Mesothelial cell of epicardium (in vitro differentiated cells): Measurements from ENCODE around the gene GALNT5. TPM values are rescaled to one million over a fixed set of nuclear protein-coding genes. Genes with fewer than 3 reads are reported as not detected.

Experiments used
- DNase-seq, 2 experiments: peaks; one replicate each; pipeline ENCODE4 v3.0.0; 2021; ENCODE audit warnings: low spot score in 2 of 2; ENCODE audit not compliant: unreplicated experiment in 2 of 2
- H3K27ac Mint-ChIP-seq: 2 replicates; pipeline ENCODE4 v1.8.0; 2021; ENCODE audit warnings: mixed read lengths
- H3K27me3 Mint-ChIP-seq: 2 replicates; pipeline ENCODE4 v1.8.0; 2021; ENCODE audit warnings: low read depth, mixed read lengths
- H3K36me3 Mint-ChIP-seq: 2 replicates; pipeline ENCODE4 v1.8.0; 2021; ENCODE audit warnings: mixed read lengths
- H3K4me1 Mint-ChIP-seq: 2 replicates; pipeline ENCODE4 v1.8.0; 2021; ENCODE audit warnings: mixed read lengths
- H3K4me3 Mint-ChIP-seq: 2 replicates; pipeline ENCODE4 v1.8.0; 2021; ENCODE audit warnings: mild to moderate bottlenecking, moderate library complexity, mixed read lengths
- H3K9me3 Mint-ChIP-seq: 2 replicates; pipeline ENCODE4 v1.8.0; 2021; ENCODE audit warnings: mixed read lengths
- total RNA-seq: library from RNA; stranded (reverse); gene quantifications from 3 replicates; pipeline ENCODE4 v1.2.1, GENCODE V29; 2021
- TF ChIP-seq, protein P1 (sequence below): fragments of 200-600 bp; sonication (generic); IDR thresholded peaks from one replicate; pipeline ENCODE4 v1.5.0; 2021; ENCODE audit warnings: antibody characterized with exemption; ENCODE audit not compliant: unreplicated experiment

Gene GALNT5
- total RNA-seq, 1 donor from 2014 or later, result 1.3 TPM

DNA sequence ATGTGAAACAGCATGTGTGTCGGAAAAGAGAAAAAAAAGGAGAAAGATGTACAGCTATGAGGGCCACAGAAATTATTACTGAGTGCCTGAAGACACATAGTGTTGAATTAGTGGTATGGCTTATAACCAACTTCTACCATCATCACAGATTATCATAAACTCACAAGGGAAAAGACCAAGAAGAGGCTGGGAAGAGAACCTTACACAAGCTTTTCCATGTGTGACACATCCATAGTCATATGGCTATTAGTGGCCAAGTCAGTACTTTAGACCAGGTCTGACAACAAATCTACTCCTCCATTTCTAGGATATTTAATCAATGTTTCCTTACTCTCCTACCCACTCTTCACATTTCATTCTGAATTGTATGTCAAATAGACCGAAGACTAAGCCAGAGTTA, 3.5 kb upstream of the GALNT5 start:
- Mint-ChIP-seq H3K27ac (no peak overlapping the region), H3K9me3 (no peaks in the 10 kb centered on the region), H3K27me3 (no peaks in the 10 kb centered on the region), H3K4me3 (no peak overlapping the region), H3K36me3 (no peaks in the 10 kb centered on the region), H3K4me1 (peaks cover 14% of the 10 kb centered on the region)
- DNase-seq, result no peak
- TF ChIP-seq, protein P1, sequence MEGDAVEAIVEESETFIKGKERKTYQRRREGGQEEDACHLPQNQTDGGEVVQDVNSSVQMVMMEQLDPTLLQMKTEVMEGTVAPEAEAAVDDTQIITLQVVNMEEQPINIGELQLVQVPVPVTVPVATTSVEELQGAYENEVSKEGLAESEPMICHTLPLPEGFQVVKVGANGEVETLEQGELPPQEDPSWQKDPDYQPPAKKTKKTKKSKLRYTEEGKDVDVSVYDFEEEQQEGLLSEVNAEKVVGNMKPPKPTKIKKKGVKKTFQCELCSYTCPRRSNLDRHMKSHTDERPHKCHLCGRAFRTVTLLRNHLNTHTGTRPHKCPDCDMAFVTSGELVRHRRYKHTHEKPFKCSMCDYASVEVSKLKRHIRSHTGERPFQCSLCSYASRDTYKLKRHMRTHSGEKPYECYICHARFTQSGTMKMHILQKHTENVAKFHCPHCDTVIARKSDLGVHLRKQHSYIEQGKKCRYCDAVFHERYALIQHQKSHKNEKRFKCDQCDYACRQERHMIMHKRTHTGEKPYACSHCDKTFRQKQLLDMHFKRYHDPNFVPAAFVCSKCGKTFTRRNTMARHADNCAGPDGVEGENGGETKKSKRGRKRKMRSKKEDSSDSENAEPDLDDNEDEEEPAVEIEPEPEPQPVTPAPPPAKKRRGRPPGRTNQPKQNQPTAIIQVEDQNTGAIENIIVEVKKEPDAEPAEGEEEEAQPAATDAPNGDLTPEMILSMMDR, result no peak

DNA sequence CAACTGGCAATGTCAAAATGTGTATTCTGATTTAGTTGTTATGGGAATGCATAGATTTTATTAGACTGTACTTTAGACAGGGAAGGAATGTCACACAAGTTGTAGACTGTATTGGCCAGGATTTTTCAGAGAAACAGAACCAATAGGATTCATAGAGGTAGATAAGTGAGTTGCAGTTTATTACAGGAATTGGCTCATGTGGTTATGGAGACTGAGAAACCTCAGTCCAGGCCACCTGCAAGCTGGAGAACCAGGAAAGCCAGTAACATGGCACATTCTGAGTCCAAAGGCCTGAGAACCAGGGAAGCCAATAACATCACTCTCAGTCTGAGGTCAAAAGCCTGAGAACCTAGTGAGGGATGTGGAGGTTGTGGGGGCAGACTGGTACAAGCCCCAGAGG, 1.8 kb upstream of the GALNT5 start:
- Mint-ChIP-seq H3K9me3 (no peaks in the 10 kb centered on the region), H3K4me3 (no peak overlapping the region), H3K4me1 (peaks cover 14% of the 10 kb centered on the region), H3K27me3 (no peaks in the 10 kb centered on the region), H3K36me3 (no peaks in the 10 kb centered on the region), H3K27ac (no peak overlapping the region)
- no peak for DNase-seq
- TF ChIP-seq, protein P1, result no peak

DNA sequence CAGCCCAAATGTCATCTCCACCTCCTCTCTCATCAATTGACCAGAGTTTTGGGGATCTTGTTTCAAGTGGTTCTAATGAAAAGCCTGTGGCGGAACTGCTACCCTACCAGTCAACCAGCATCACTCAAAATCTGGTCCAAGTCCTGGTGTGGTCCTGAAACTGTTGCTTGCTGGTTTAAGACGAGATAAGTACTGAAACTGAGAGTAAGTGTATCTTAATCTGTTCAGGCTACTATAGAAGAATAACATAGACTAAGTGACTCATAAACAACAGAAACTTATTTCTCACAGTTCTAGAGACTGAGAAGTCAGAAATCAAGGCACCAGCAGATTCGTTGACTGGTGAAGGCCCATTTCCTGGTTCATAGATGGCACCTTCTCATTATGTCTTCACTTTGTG, 879 bp upstream of the GALNT5 start:
- H3K9me3 Mint-ChIP-seq, result no peaks in the 10 kb centered on the region
- no peak overlapping the region for H3K27ac Mint-ChIP-seq
- no peaks in the 10 kb centered on the region for H3K27me3 Mint-ChIP-seq
- no peak overlapping the region for H3K4me3 Mint-ChIP-seq
- peaks cover 14% of the 10 kb centered on the region for H3K4me1 Mint-ChIP-seq
- TF ChIP-seq, protein P1, result no peak
- no peak for DNase-seq
- no peaks in the 10 kb centered on the region for H3K36me3 Mint-ChIP-seq

DNA sequence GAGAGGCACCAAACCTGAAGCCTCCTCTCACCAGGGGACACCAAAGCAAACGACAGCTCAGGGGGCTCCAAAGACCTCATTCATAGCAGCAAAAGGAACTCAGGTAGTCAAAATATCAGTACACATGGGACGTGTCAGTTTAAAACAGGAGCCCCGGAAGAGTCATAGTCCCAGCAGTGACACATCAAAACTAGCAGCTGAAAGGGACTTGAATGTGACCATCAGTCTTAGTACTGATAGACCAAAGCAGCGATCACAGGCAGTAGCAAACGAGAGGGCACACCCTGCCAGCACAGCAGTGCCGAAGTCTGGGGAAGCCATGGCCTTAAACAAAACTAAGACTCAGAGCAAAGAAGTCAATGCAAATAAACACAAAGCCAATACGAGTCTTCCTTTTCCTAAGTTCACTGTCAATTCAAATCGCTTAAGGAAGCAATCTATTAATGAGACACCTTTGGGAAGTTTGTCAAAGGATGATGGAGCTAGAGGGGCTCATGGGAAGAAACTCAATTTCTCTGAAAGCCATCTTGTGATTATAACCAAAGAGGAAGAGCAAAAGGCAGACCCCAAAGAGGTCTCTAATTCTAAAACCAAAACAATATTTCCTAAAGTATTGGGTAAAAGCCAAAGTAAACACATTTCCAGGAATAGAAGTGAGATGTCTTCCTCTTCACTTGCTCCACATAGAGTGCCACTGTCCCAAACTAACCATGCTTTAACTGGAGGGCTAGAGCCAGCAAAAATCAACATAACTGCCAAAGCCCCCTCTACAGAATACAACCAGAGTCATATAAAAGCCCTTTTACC, 1.2 kb downstream of the GALNT5 start:
- peaks cover 14% of the 10 kb centered on the region for H3K4me1 Mint-ChIP-seq
- DNase-seq, result no peak
- H3K27ac Mint-ChIP-seq, result no peak overlapping the region
- H3K27me3 Mint-ChIP-seq, result no peaks in the 10 kb centered on the region
- H3K9me3 Mint-ChIP-seq, result no peaks in the 10 kb centered on the region
- H3K4me3 Mint-ChIP-seq, result no peak overlapping the region
- TF ChIP-seq, protein P1, result no peak
- H3K36me3 Mint-ChIP-seq, result no peaks in the 10 kb centered on the region

DNA sequence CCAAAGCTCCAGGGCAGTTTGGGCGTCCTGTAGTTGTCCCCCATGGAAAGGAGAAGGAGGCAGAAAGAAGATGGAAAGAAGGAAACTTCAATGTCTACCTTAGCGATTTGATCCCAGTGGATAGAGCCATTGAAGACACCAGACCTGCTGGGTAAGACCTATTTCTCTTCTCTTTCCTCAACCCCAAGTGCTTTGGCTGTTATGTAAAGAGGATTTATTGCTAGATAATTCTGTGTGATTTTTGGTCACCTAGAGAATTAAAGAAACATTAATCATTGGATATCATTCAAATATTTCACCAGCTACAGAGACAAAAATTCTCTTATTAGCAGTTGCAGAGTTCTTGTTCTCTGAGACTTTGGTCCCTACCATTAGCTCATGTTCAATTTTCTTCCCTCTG, 1.9 kb downstream of the GALNT5 start:
- H3K27me3 Mint-ChIP-seq, result no peaks in the 10 kb centered on the region
- no peaks in the 10 kb centered on the region for H3K36me3 Mint-ChIP-seq
- no peaks in the 10 kb centered on the region for H3K9me3 Mint-ChIP-seq
- peaks cover 19% of the 10 kb centered on the region for H3K4me1 Mint-ChIP-seq
- H3K27ac Mint-ChIP-seq, result no peak overlapping the region
- TF ChIP-seq, protein P1, result no peak
- DNase-seq, result no peak
- H3K4me3 Mint-ChIP-seq, result no peak overlapping the region

DNA sequence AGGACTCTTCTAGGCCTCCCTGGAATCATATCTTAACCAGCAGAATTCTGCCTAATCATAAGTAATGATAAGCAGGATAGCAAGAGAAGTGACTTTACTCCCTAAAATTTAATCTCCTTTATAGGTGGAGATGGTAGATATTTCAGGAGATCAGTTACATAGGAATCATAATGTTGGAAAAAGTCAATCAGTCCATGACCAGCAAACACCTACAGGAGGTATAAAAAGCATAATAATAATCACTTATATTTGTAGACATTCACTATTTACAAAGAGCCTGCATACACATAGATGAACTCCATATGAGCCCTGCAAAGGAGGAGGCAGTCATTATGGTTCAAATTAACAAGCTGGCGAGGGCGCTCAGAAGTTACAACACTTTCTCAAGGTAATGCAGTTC, 2.5 kb downstream of the GALNT5 start:
- no peaks in the 10 kb centered on the region for H3K36me3 Mint-ChIP-seq
- H3K27ac Mint-ChIP-seq, result no peak overlapping the region
- no peak for DNase-seq
- H3K4me1 Mint-ChIP-seq, result peaks cover 21% of the 10 kb centered on the region
- no peaks in the 10 kb centered on the region for H3K27me3 Mint-ChIP-seq
- no peak overlapping the region for H3K4me3 Mint-ChIP-seq
- H3K9me3 Mint-ChIP-seq, result no peaks in the 10 kb centered on the region
- TF ChIP-seq, protein P1, result no peak
